Spinal cord (tissue), 10 donors: ENCODE measurements around the gene WAPL. TPM values are rescaled to one million over a fixed set of nuclear protein-coding genes. Genes with fewer than 3 reads are reported as not detected.
A peak's percentile ranks its signal among the peaks of the same experiment; 100 is the strongest.

Experiments
- DNase-seq, 6 donors: peaks; one replicate each; pipeline versions ENCODE4 v3.0.0 to v3.0.0-alpha.2; 2013 to 2015; ENCODE audit warnings: low spot score in 6 of 6, low read depth in 4 of 6
- H3K27ac ChIP-seq: one replicate; pipeline ENCODE4 v1.5.1; 2013; ENCODE audit warnings: low read depth, low read length, control low read depth
- H3K27me3 ChIP-seq: one replicate; pipeline ENCODE4 v1.6.1; 2013; ENCODE audit warnings: low read length; ENCODE audit not compliant: control insufficient read depth, insufficient read depth
- H3K36me3 ChIP-seq: one replicate; pipeline ENCODE4 v1.6.1; 2013; ENCODE audit warnings: low read length; ENCODE audit not compliant: control insufficient read depth, insufficient read depth
- H3K4me1 ChIP-seq: one replicate; pipeline ENCODE4 v1.6.1; 2013; ENCODE audit warnings: low read length; ENCODE audit not compliant: control insufficient read depth, insufficient read depth
- H3K4me3 ChIP-seq: one replicate; pipeline ENCODE4 v1.5.1; 2013; ENCODE audit warnings: low read depth, low read length, control low read depth
- H3K9me3 ChIP-seq: one replicate; pipeline ENCODE4 v1.6.1; 2013; ENCODE audit warnings: low read length; ENCODE audit not compliant: control insufficient read depth, insufficient read depth
- WGBS: methylation state at CpG from one replicate; pipeline ENCODE4 v1.1.5; 2013; ENCODE audit warnings: missing lambda C conversion rate; ENCODE audit not compliant: insufficient coverage; 5-methylcytosine and 5-hydroxymethylcytosine counted together
- polyA plus RNA-seq, 2 donors: library from polyadenylated mRNA; unstranded; fragments of 120-200 nt; gene quantifications; one replicate each; pipeline ENCODE4 v1.2.1, GENCODE V29; 2013; ENCODE audit not compliant: insufficient read length in 2 of 2
- total RNA-seq, 2 donors: library from RNA; depleted of rRNA in 1 of 2; stranded (reverse); fragments of 120-200 nt in 1 of 2; fragments of >200 nt in 1 of 2; gene quantifications; one replicate each; pipeline versions ENCODE4 v1.2.3 to v1.2.4, GENCODE V29; 2013 to 2014
- donor health status: healthy.

WAPL gene
- total and polyA plus RNA-seq, 4 donors: 25.2 to 57.0 (median 35.6) TPM

GRCh38 chr10:86436963-86437362, 84.6 kb downstream of the WAPL start:
- peaks cover 16% of the 10 kb centered on the region for H3K36me3 ChIP-seq
- H3K4me3 ChIP-seq: no peak overlapping the region
- no peak overlapping the region for H3K27ac ChIP-seq
- WGBS: no CpG with 5 or more reads among the region's 2 CpGs
- H3K4me1 ChIP-seq: no peaks in the 10 kb centered on the region
- no peaks in the 10 kb centered on the region for H3K9me3 ChIP-seq
- no peak for DNase-seq
- H3K27me3 ChIP-seq: no peaks in the 10 kb centered on the region

- H3K27ac ChIP-seq: no peak overlapping the region
- WGBS: no CpG with 5 or more reads among the region's 1 CpG
- no peaks in the 10 kb centered on the region for H3K36me3 ChIP-seq
These were observed 86.9 kb downstream of the WAPL start for GRCh38 chr10:86434656-86435055.

GRCh38 chr10:86423739-86424138, 97.9 kb downstream of the WAPL start:
- no peaks in the 10 kb centered on the region for H3K4me1 ChIP-seq
- no peaks in the 10 kb centered on the region for H3K27me3 ChIP-seq
- H3K4me3 ChIP-seq: no peak overlapping the region
- no peaks in the 10 kb centered on the region for H3K9me3 ChIP-seq
- H3K27ac ChIP-seq: no peak overlapping the region
- 51% methylated on average over 4 of the region's 5 CpGs for WGBS
- DNase-seq: no peak
- H3K36me3 ChIP-seq: no peaks in the 10 kb centered on the region

More at GRCh38 chr10:86434656-86435055, 86.9 kb downstream of the WAPL start:
- Histone ChIP-seq H3K4me1 (no peaks in the 10 kb centered on the region), H3K27me3 (no peaks in the 10 kb centered on the region), H3K9me3 (no peaks in the 10 kb centered on the region), H3K4me3 (no peak overlapping the region)
- DNase-seq: no peak

- no peak overlapping the region for H3K4me3 ChIP-seq
- H3K9me3 ChIP-seq: no peaks in the 10 kb centered on the region
- no peaks in the 10 kb centered on the region for H3K36me3 ChIP-seq
- no peak for DNase-seq
- no peaks in the 10 kb centered on the region for H3K4me1 ChIP-seq
- no peaks in the 10 kb centered on the region for H3K27me3 ChIP-seq
- H3K27ac ChIP-seq: no peak overlapping the region
- WGBS: 80% methylated on average over 2 of the region's 2 CpGs
These were observed 102.5 kb downstream of the WAPL start for GRCh38 chr10:86419101-86419500.

GRCh38 chr10:86415583-86415982, 106.0 kb downstream of the WAPL start:
- H3K27me3 ChIP-seq: no peaks in the 10 kb centered on the region
- no peak overlapping the region for H3K27ac ChIP-seq
- 75% methylated on average over 5 of the region's 5 CpGs for WGBS

GRCh38 chr10:86415116-86415515, 106.5 kb downstream of the WAPL start:
- DNase-seq: no peak
- no peaks in the 10 kb centered on the region for H3K27me3 ChIP-seq
- no peaks in the 10 kb centered on the region for H3K36me3 ChIP-seq
- H3K27ac ChIP-seq: no peak overlapping the region
- H3K4me1 ChIP-seq: no peaks in the 10 kb centered on the region
- H3K9me3 ChIP-seq: no peaks in the 10 kb centered on the region
- 80% methylated on average over 1 of the region's 3 CpGs for WGBS
- H3K4me3 ChIP-seq: no peak overlapping the region

More at GRCh38 chr10:86415583-86415982, 106.0 kb downstream of the WAPL start:
- Histone ChIP-seq H3K36me3 (no peaks in the 10 kb centered on the region), H3K9me3 (no peaks in the 10 kb centered on the region), H3K4me3 (no peak overlapping the region), H3K4me1 (no peaks in the 10 kb centered on the region)
- no peak for DNase-seq

- H3K27ac ChIP-seq: no peak overlapping the region
These were observed 108.4 kb downstream of the WAPL start for GRCh38 chr10:86413046-86413728.

GRCh38 chr10:86411852-86412560, 109.6 kb downstream of the WAPL start:
- Histone ChIP-seq H3K27ac (peak overlapping the region; percentile 25), H3K4me1 (no peaks in the 10 kb centered on the region), H3K9me3 (no peaks in the 10 kb centered on the region), H3K36me3 (no peaks in the 10 kb centered on the region), H3K27me3 (no peaks in the 10 kb centered on the region), H3K4me3 (no peak overlapping the region)
- no peak for DNase-seq
- 89% methylated on average over 2 of the region's 6 CpGs for WGBS

More at GRCh38 chr10:86413046-86413728, 108.4 kb downstream of the WAPL start:
- Histone ChIP-seq H3K27me3 (no peaks in the 10 kb centered on the region), H3K9me3 (no peaks in the 10 kb centered on the region), H3K4me3 (no peak overlapping the region), H3K4me1 (no peaks in the 10 kb centered on the region), H3K36me3 (no peaks in the 10 kb centered on the region)
- no CpG with 5 or more reads among the region's 6 CpGs for WGBS
- peak in 1 of 6 donors; percentile 33 for DNase-seq

- H3K36me3 ChIP-seq: no peaks in the 10 kb centered on the region
- H3K27me3 ChIP-seq: no peaks in the 10 kb centered on the region
- H3K4me1 ChIP-seq: no peaks in the 10 kb centered on the region
- H3K9me3 ChIP-seq: no peaks in the 10 kb centered on the region
- no peak overlapping the region for H3K4me3 ChIP-seq
- 86% methylated on average over 4 of the region's 7 CpGs for WGBS
- peak overlapping the region; percentile 25 for H3K27ac ChIP-seq
- peak in 2 of 6 donors; percentile 14 to 45 for DNase-seq
These were observed 110.2 kb downstream of the WAPL start for GRCh38 chr10:86411281-86411841.
